IMR-90 (cell line): ENCODE measurements around the gene MANSC4. TPM values are rescaled to one million over a fixed set of nuclear protein-coding genes. Genes with fewer than 3 reads are reported as not detected.

Experiments
- microRNA-seq, 2 experiments: library from miRNA; stranded (forward) in 1 of 2; unstranded in 1 of 2; fragments of 10-50 nt in 1 of 2; fragments of <30 nt in 1 of 2; gene quantifications in 1 of 2; microRNA quantifications in 1 of 2; one replicate each; pipeline versions ENCODE3 to v1.1.0; 2013 to 2020; ENCODE audit not compliant: insufficient read depth in 1 of 2, insufficient read length in 1 of 2, unreplicated experiment in 1 of 2
- polyA plus RNA-seq, 3 experiments: library from polyadenylated mRNA; depleted of rRNA; stranded (reverse); fragments of >200 nt; gene quantifications; 2 replicates each; pipeline ENCODE4 v1.2.3, GENCODE V29; 2012; ENCODE audit warnings: low replicate concordance in 1 of 3
- small RNA-seq, 5 experiments: library from RNA; depleted of rRNA; stranded (forward); fragments of <200 nt; gene quantifications; one replicate each; pipeline ENCODE3, GENCODE V24; 2012
- total RNA-seq: library from RNA; depleted of rRNA; stranded (reverse); fragments of >200 nt; gene quantifications from 2 replicates; pipeline ENCODE4 v1.2.3, GENCODE V29; 2012; rRNA removed

MANSC4 gene
- total and polyA plus RNA-seq, 2 of the 4 experiments (the other 2 are of a cell fraction), result not detected

Small RNAs within 50 kb of the gene (microRNA-seq; reads per million reads assigned to microRNA genes)
- gene RF00019 (ENCODE audit: insufficient read depth, insufficient read length) (not detected), gene RF02271 (ENCODE audit: insufficient read depth, insufficient read length) (not detected)

Small RNAs within 50 kb of the gene (small RNA-seq; reads per million reads assigned to genes)
- gene RF00019 (0 reads per million in 5 experiments), gene RF02271 (0 reads per million in 5 experiments)

Other genes with a start within 250 kb of the MANSC4 start
- 2.2 and 2.5 TPM in 2 replicates for gene REP15, start 83.8 kb downstream of the MANSC4 start, total RNA-seq
- gene REP15, start 83.8 kb downstream of the MANSC4 start, polyA plus RNA-seq (2012; rRNA removed), result 0.48 and 0.75 TPM in 2 replicates
- gene MRPS35, start 69.4 kb downstream of the MANSC4 start, total RNA-seq, result 27.4 and 46.9 TPM in 2 replicates
- 35.6 and 40.1 TPM in 2 replicates for gene MRPS35, start 69.4 kb downstream of the MANSC4 start, polyA plus RNA-seq (2012; rRNA removed)
- 28.3 and 33.1 TPM in 2 replicates for gene KLHL42, start within 50 bp of the MANSC4 start, total RNA-seq
- 16.0 and 16.7 TPM in 2 replicates for gene KLHL42, start within 50 bp of the MANSC4 start, polyA plus RNA-seq (2012; rRNA removed)
- gene PTHLH, start 192.5 kb upstream of the MANSC4 start, total RNA-seq, result 0.36 and 0.83 TPM in 2 replicates
- 1.3 and 1.6 TPM in 2 replicates for gene PTHLH, start 192.5 kb upstream of the MANSC4 start, polyA plus RNA-seq (2012; rRNA removed)